Activated T-helper 1 cell treated with anti-CD3 and anti-CD28 coated beads, Interleukin-2, amount 50 U/mL, for 16 hours (primary cell): ENCODE measurements around the gene GPRC5C.

ENCODE experiments used
- DNase-seq, 2 donors: peaks; one replicate each; pipeline ENCODE4 v3.0.0-alpha.2; 2020; ENCODE audit warnings: low read depth in 1 of 2, low spot score in 1 of 2

GPRC5C gene, protein sequence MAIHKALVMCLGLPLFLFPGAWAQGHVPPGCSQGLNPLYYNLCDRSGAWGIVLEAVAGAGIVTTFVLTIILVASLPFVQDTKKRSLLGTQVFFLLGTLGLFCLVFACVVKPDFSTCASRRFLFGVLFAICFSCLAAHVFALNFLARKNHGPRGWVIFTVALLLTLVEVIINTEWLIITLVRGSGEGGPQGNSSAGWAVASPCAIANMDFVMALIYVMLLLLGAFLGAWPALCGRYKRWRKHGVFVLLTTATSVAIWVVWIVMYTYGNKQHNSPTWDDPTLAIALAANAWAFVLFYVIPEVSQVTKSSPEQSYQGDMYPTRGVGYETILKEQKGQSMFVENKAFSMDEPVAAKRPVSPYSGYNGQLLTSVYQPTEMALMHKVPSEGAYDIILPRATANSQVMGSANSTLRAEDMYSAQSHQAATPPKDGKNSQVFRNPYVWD

GRCh38 chr17:74431568-74432423 lies at the start of gene GPRC5C:
GPRC5C (plus strand) TSS chr17:74432088; CDS start chr17:74439777, 7,689 bp downstream.
- peak in 1 of 2 donors; percentile 15 for DNase-seq

DNA sequence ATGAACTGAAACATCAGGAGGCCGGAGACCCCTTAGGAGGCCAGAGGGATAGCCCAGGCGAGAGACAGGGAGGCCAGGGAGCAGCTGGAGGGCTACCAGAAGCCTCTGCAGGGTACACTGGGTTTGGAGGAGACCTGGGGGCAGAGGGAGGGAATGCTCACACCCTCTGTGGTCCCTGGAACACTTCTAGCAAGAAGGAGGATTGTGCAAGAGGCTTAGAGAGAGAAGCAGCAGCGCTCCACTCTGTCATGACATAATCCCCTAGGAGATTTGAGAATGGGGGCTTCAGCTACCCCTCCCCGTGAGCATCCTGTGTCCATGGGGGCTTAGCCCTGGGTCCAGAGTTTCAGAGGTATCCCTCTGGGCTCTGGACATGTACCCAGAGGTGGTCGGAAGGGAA lies 48.7 kb upstream of the GPRC5C start:
- no peak for DNase-seq

DNA sequence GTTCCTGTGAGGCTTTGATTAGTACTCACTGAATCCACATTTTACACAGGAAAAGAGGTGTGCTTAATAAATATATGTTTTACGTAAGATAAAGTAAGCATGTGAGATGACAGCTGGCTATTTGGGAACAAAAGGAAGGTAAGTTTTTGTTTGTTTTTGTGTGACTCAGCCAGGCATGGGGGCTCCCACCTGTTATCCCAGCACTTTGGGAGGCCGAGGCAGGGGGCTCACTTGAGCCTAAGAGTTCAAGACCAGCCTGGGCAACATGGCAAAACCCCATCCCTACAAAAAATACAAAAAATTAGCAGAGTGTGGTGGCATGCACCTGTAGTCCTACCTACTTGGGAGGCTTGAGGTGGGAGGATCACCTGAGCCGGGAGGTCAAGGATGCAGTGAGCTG lies 46.7 kb upstream of the GPRC5C start:
- DNase-seq: no peak

- no peak for DNase-seq
These were observed 45.5 kb upstream of the GPRC5C start for GRCh38 chr17:74386386-74386785.

GRCh38 chr17:74387365-74388218 lies 44.3 kb upstream of the GPRC5C start:
- DNase-seq: no peak

GRCh38 chr17:74389084-74389753 lies 42.7 kb upstream of the GPRC5C start:
- DNase-seq: no peak

DNA sequence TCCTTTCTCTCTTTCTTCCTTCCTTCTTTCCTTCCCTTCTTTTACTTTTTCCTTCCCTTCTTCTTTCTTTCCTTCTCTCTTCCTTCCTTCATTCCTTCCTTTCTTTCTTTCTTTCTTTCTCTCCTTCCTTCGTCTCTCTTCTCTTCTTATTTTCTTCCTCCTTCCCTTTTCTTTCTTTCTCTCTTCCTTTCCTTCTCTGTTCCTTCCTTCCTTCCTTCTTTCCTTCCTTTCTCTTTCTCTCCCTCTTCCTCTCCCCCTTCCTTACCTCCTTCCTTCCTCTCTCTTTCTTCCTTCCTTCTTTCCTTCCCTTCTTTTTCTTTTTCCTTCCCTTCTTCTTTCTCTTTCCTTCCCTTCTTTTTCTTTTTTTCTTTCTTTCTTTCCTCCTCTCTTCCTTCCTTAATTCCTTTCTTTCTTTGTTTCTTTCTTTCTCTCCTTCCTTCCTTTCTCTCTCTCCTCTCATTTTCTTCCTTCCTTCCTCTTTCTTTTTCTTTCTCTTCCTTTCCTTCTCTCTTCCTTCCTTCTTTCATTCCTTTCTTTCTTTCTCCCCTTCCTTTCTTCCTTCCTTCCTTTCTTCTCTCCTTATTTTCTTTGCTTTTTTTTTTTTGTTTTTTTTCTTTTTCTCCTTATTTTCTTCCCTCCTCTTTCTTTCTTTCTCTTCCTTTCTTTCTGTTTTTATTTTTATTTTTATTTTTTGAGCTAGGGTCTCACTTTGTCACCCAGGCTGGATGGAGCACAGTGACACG lies 41.8 kb upstream of the GPRC5C start:
- no peak for DNase-seq

DNA sequence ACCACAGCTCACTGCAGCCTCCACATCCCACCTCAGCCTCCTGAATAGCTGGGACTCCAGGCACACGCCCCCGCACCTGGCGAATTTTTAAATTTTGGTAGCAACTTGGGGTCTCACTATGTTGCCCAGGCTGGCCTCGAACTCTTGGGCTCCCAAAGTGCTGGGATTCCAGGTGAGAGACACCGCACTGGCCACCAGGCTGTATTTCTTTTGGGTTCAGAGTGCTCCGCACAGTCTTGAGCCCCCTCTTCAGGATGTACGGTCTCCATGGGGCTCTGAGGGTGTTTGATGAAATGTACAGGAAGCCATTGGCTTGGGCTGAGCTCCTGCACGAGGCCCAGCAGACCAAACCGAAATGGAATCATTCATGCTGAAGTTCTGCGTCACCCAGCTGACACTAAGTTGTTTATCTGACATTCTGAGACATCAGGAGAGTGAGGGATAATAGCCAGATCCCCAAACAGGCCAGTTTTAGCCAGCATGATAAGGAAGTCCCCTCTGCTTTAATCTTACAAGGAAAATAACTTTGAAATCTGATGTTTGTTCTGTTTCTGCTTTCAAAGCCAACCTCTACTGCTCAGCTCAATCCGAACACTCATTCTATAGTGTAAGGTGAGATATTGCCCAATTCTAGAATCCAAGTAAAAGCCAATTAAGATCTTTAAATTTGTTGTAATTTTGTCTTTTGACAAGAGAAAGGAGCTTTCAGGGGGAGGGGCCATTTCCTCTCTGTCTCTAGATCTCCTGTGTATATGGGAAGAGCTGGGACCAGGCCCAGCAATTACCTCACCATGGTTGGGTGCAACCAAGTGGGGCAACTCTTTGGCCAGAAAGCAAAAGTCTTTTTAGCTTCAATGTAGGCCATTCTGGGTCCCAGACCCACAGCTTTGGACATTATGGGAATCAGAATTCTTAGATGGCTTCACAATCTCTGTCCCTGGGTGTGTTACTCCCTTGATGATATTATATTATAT lies 40.9 kb upstream of the GPRC5C start:
- DNase-seq: no peak

- DNase-seq: no peak
These were observed 40.1 kb upstream of the GPRC5C start for GRCh38 chr17:74391771-74392170.

GRCh38 chr17:74392848-74393247 lies 39.0 kb upstream of the GPRC5C start:
- no peak for DNase-seq

GRCh38 chr17:74393346-74393942 lies 38.4 kb upstream of the GPRC5C start:
- DNase-seq: no peak

GRCh38 chr17:74394275-74394950 lies 37.5 kb upstream of the GPRC5C start:
- no peak for DNase-seq

DNA sequence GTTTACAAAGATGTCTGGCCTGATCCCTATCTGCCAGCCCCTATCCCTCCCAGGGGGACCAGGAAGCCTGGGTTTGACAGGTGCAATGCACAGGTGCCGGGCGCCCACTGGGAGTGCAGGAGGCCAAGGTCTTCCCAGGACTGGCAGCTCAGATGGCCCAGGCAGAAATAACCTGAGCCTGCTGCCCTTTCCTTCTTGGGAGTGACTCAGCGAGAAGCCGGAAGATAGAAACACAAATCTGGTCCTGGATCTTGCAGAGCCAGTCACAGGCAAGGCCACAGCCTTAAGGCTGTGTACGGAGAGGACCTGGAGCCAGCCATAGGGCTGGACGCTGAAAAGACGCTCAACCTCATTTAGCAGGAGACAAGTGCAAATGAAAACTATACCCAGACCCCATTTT lies 36.9 kb upstream of the GPRC5C start:
- DNase-seq: no peak

DNA sequence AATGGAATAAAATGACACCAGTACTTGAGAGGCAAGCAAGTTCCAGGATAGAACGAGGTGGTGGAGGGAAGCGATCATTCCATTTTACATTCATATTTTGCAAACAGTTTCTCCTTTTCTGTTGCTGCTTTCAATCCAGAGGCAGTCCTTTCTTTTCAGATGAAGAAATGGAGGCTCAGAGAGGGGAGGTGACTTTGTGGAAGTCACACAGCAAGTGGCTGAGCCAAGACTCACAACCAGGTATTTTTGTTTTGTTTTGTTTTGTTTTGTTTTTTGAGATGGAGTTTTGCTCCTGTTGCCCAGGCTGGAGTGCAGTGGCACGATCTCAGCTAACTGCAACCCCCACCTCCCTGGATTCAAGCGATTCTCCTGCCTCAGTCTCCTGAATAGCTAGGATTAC lies 35.3 kb upstream of the GPRC5C start:
- DNase-seq: no peak

- DNase-seq: no peak
These were observed 29.8 kb upstream of the GPRC5C start for GRCh38 chr17:74402048-74402447.

DNA sequence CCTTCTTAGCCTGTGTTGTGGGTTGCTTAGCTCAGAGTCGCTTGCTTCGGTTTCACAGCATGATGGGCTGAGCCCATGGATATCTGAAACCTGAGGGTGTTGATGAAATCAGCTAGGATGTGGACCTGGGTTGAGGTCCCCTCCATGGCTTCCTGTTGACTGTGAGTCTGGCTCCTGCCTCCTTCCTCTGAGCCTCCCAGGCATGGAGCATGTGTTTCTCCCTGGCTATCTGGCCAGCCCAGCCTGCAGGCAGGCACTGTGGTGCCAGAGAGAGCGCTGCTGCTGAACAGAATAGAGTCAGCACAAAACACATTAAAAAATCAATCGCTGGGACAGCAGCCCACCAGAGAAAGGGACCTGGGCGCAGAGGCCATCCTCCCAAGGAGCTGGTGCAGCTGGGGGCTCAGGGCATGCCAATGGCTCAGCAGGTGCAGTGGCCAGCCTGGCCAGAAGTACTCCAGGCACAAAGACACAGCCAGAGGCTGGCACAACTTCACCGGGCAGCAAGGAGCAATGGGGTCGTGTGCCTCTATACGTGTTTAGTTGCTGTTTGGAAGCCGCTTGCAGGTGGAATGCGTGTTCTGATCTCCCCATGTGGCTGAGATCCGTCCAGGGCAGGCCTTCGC lies 28.3 kb upstream of the GPRC5C start:
- DNase-seq: no peak

DNA sequence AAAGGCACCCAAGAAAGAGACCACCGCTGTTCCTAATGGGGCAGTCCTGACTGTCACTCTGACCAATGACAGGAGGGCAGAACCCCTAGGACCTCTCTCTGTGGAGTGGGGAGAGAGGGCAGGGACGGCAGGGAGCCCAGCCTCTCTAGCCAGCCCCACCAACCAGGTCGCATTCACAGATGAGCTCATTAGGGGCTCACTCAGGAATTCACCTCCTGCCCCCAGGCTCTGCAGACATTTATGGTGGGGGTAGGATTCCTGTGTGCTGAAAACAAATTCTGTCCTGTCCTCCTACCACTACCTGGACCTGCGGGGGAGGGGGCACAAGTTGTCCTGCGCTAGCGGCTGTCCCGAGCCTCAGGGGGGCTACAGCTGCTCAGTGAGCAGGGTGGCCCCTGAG lies 27.7 kb upstream of the GPRC5C start:
- DNase-seq: no peak
